Keratinocyte (primary cell): ENCODE results near the gene NR2F1. TPM values are rescaled to one million over a fixed set of nuclear protein-coding genes. Genes with fewer than 3 reads are reported as not detected.

Experiments
- DNase-seq: peaks from one replicate; pipeline ENCODE4 v3.0.0-alpha.2; 2011; ENCODE audit warnings: low read depth, missing footprints, low spot score
- FAIRE-seq: peaks from 2 replicates; lab custom pipeline; 2011; peaks lifted over from hg19 to GRCh38; lab: Jason Lieb, UNC
- H2AFZ ChIP-seq: 2 replicates; pipeline ENCODE4 v1.6.0; 2012; ENCODE audit warnings: low read length, control low read depth, inconsistent platforms; ENCODE audit not compliant: control insufficient read depth
- H3K27ac ChIP-seq: 2 replicates; pipeline ENCODE4 v1.5.1; 2011; ENCODE audit warnings: low read length; ENCODE audit not compliant: control insufficient read depth, insufficient read depth
- H3K27me3 ChIP-seq: 3 replicates; pipeline ENCODE4 v1.6.0; 2011; ENCODE audit warnings: low read length; ENCODE audit not compliant: control insufficient read depth, insufficient read depth; ENCODE audit errors: extremely low read depth
- H3K36me3 ChIP-seq, 2 experiments: 2 replicates in 1 of 2; 3 replicates in 1 of 2; pipeline ENCODE4 v1.5.1; 2011; ENCODE audit warnings: low read length in 2 of 2, mild to moderate bottlenecking in 1 of 2; ENCODE audit not compliant: control insufficient read depth in 2 of 2, insufficient read depth in 2 of 2; ENCODE audit errors: extremely low read depth in 1 of 2
- H3K4me1 ChIP-seq: 3 replicates; pipeline ENCODE4 v1.5.1; 2011; ENCODE audit warnings: low read length; ENCODE audit not compliant: control insufficient read depth, insufficient read depth; ENCODE audit errors: extremely low read depth
- H3K4me2 ChIP-seq: 3 replicates; pipeline ENCODE4 v1.6.0; 2011; ENCODE audit warnings: low read depth, low read length; ENCODE audit not compliant: control insufficient read depth, insufficient read depth; ENCODE audit errors: extremely low read depth
- H3K4me3 ChIP-seq, 3 experiments: fragments of 200-600 bp in 1 of 3; sonication (generic) in 1 of 3; 2 replicates in 2 of 3; 3 replicates in 1 of 3; pipeline ENCODE4 v1.5.1; 2011 to 2016; ENCODE audit warnings: low read length in 3 of 3, mild to moderate bottlenecking in 3 of 3, control low read depth in 2 of 3, inconsistent platforms in 1 of 3, low read depth in 1 of 3, mixed read lengths in 1 of 3, mixed run types in 1 of 3, moderate library complexity in 1 of 3; ENCODE audit not compliant: control insufficient read depth in 2 of 3, insufficient read depth in 2 of 3; ENCODE audit errors: extremely low read depth in 1 of 3
- H3K79me2 ChIP-seq: 2 replicates; pipeline ENCODE4 v1.6.0; 2012; ENCODE audit warnings: low read length; ENCODE audit not compliant: control insufficient read depth, insufficient read depth
- H3K9ac ChIP-seq: 3 replicates; pipeline ENCODE4 v1.6.0; 2011; ENCODE audit warnings: low read length; ENCODE audit not compliant: control insufficient read depth, insufficient read depth; ENCODE audit errors: extremely low read depth
- H3K9me1 ChIP-seq: 3 replicates; pipeline ENCODE4 v1.6.0; 2011; ENCODE audit warnings: low read length; ENCODE audit not compliant: control insufficient read depth, insufficient read depth; ENCODE audit errors: extremely low read depth
- H3K9me3 ChIP-seq: 2 replicates; pipeline ENCODE4 v1.5.1; 2012; ENCODE audit warnings: low read depth, low read length; ENCODE audit not compliant: control insufficient read depth
- H4K20me1 ChIP-seq: 3 replicates; pipeline ENCODE4 v1.6.0; 2011; ENCODE audit warnings: low read length; ENCODE audit not compliant: control insufficient read depth, insufficient read depth; ENCODE audit errors: extremely low read depth
- EZH2 ChIP-seq: IDR thresholded peaks from one replicate; pipeline ENCODE4 v1.6.1; 2012; ENCODE audit warnings: inconsistent platforms, mild to moderate bottlenecking, low read length, moderate library complexity
- dilution Hi-C: fragments of 300-500 bp; cut with MboI; formaldehyde crosslinking; loops from one replicate; pipeline ENCODE4 v1.7.0; 2020; ENCODE audit warnings: low sequenced_read_pairs; ENCODE audit not compliant: extremely low pct_ligation_motif_present
- polyA plus RNA-seq, 5 experiments: library from polyadenylated mRNA; depleted of rRNA in 3 of 5; stranded (reverse) in 3 of 5; stranded (forward) in 1 of 5; unstranded in 1 of 5; fragments of >200 nt; gene quantifications; 1 replicate in 1 of 5; 2 replicates in 3 of 5; 3 replicates in 1 of 5; pipeline versions ENCODE4 v1.2.1 to v1.2.3, GENCODE V29; 2011 to 2012; ENCODE audit warnings: missing spikeins in 2 of 5, low read depth in 1 of 5, low replicate concordance in 1 of 5
- TF ChIP-seq, protein P1 (sequence below), 3 experiments: IDR thresholded peaks in 1 of 3; conservative IDR thresholded peaks in 1 of 3; optimal IDR thresholded peaks in 1 of 3; 2 replicates in 2 of 3; 3 replicates in 1 of 3; pipeline versions ENCODE3 to v1.5.1; 2011; ENCODE audit warnings: low read length in 3 of 3, mild to moderate bottlenecking in 3 of 3, moderate library complexity in 2 of 3, control low read depth in 1 of 3, inconsistent platforms in 1 of 3; ENCODE audit not compliant: insufficient read depth in 2 of 3; ENCODE audit errors: extremely low read depth in 1 of 3

Gene NR2F1
- polyA plus RNA-seq, 1 donor (not counting 4 experiments of a cell fraction or from before 2014, with no cell fraction given), result not detected

DNA sequence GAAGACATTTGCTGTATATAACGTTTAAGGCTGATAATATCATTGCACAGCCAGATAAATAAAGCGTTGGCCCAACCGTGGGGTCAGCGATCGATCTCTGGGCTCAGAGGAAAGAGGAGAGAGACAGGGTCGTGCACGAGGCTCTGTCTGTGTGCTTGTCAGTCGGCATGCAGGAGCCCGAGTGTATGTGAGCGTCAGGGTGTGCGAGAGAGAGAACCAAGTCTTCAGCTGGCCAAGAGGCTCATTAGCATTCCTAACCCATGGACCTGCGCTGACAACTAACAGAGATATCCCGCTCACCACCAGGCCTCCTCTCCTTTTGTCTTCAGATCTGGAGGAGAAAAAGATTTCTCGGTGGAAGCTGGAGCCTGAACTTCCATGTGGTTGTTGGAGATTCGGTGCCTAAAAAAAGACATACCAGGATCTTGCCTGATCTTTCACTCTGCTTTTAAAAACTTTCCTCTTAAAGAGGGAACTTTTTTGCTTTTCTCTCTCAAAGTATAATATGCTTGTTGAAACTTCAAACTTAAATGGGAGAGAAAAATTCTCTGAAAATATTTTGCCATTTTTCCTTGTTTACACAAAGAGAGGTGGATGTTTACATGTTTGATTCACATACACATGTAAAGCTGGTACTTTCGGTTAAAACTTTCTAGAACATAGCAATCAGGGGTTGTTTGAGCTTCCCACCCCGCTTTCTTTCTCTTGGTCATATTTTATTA lies 16.5 kb downstream of the NR2F1 start:
- no peak overlapping the region for H3K27ac ChIP-seq
- peaks cover 98% of the 10 kb centered on the region for H3K27me3 ChIP-seq
- H3K4me3 ChIP-seq, result no peak overlapping the region
- no peaks in the 10 kb centered on the region for H3K36me3 ChIP-seq
- dilution Hi-C loops, result no loop called here
- no peak overlapping the region for H3K9ac ChIP-seq
- H2AFZ ChIP-seq, result no peak overlapping the region
- TF ChIP-seq EZH2, result peak; percentile 49
- TF ChIP-seq, protein P1, sequence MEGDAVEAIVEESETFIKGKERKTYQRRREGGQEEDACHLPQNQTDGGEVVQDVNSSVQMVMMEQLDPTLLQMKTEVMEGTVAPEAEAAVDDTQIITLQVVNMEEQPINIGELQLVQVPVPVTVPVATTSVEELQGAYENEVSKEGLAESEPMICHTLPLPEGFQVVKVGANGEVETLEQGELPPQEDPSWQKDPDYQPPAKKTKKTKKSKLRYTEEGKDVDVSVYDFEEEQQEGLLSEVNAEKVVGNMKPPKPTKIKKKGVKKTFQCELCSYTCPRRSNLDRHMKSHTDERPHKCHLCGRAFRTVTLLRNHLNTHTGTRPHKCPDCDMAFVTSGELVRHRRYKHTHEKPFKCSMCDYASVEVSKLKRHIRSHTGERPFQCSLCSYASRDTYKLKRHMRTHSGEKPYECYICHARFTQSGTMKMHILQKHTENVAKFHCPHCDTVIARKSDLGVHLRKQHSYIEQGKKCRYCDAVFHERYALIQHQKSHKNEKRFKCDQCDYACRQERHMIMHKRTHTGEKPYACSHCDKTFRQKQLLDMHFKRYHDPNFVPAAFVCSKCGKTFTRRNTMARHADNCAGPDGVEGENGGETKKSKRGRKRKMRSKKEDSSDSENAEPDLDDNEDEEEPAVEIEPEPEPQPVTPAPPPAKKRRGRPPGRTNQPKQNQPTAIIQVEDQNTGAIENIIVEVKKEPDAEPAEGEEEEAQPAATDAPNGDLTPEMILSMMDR (optimal IDR thresholded peaks at IDR 0.05 in 1 of 3, IDR thresholded peaks at IDR 0.05 in 1 of 3, conservative IDR thresholded peaks at IDR 0.05 in 1 of 3; ENCODE audit: extremely low read depth in 1 of 3, insufficient read depth in 2 of 3, low read length in 3 of 3), result no peak
- no peak overlapping the region for H3K4me2 ChIP-seq
- H4K20me1 ChIP-seq, result no peaks in the 10 kb centered on the region
- peaks cover 11% of the 10 kb centered on the region for H3K9me3 ChIP-seq
- no peaks in the 10 kb centered on the region for H3K4me1 ChIP-seq
- FAIRE-seq (no peak), DNase-seq (no peak)
- H3K79me2 ChIP-seq, result no peaks in the 10 kb centered on the region
- no peaks in the 10 kb centered on the region for H3K9me1 ChIP-seq

- no peaks in the 10 kb centered on the region for H3K79me2 ChIP-seq
- H3K9me1 ChIP-seq, result no peaks in the 10 kb centered on the region
- FAIRE-seq (no peak), DNase-seq (no peak)
- H3K27ac ChIP-seq, result no peak overlapping the region
- no peaks in the 10 kb centered on the region for H4K20me1 ChIP-seq
- peaks cover 97% of the 10 kb centered on the region for H3K27me3 ChIP-seq
- TF ChIP-seq EZH2, result peak; percentile 22
- TF ChIP-seq, protein P1 (optimal IDR thresholded peaks at IDR 0.05 in 1 of 3, IDR thresholded peaks at IDR 0.05 in 1 of 3, conservative IDR thresholded peaks at IDR 0.05 in 1 of 3; ENCODE audit: extremely low read depth in 1 of 3, insufficient read depth in 2 of 3, low read length in 3 of 3), result no peak
- no peaks in the 10 kb centered on the region for H3K36me3 ChIP-seq
- H3K4me2 ChIP-seq, result no peak overlapping the region
- H3K4me3 ChIP-seq, result no peak overlapping the region
- dilution Hi-C loops, result no loop called here
- no peak overlapping the region for H3K9ac ChIP-seq
- no peaks in the 10 kb centered on the region for H3K4me1 ChIP-seq
- H3K9me3 ChIP-seq, result peaks cover 4% of the 10 kb centered on the region
- H2AFZ ChIP-seq, result no peak overlapping the region
Observed at GRCh38 chr5:93600409-93601070, 17.5 kb downstream of the NR2F1 start.
